GOT3 (cell line): Measurements from ENCODE around the gene WDSUB1.

Experiments
- DNase-seq: peaks from one replicate; lab custom pipeline; 2025; ENCODE audit warnings: mixed read lengths; lab: John Stamatoyannopoulos, UW

WDSUB1 gene

GRCh38 chr2:159224061-159224813 is 62.3 kb downstream of the WDSUB1 start:
- no peak for DNase-seq

- DNase-seq = no peak
Observed at GRCh38 chr2:159219394-159219998, 67.0 kb downstream of the WDSUB1 start.

DNA sequence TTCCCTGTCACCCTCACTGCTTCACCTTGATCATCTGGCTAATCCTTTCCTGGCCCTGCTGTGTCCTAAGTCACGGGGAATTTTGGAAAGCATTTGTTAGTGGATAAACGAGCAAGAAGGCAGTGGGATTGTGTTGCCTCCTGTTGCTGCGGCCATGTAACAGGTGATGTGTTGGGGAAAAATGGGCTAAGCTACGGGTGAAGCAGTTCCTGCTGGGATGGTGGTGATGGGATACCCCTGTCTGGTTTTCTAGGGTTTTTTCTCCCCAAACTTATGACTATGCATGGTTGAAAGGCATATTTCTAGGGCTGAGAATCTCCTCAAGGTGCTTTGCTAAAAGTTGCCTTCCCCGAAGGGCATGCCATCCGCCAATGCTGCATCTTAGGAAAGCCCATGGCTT is 68.1 kb downstream of the WDSUB1 start:
- DNase-seq = no peak

- no peak for DNase-seq
Observed at GRCh38 chr2:159217676-159218075, 68.8 kb downstream of the WDSUB1 start.

DNA sequence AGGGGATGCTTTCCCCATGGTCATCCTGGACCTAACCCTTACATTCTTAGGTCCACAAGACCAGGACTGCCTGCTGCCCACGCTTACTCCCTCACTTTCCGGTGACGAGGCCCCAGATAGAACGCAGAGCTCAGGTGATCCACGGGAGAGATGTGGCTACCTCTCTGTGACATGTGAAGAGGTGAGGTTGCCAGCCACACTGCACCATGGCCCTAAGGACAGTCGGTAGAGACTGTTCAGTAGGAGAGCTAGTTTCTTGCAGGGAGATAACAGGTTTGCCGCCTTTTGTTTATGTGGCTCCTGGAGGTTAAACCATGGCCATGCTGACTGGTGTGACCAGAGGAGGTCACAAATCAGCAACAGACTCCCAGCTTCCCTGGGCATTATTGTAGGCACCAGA is 71.4 kb downstream of the WDSUB1 start:
- no peak for DNase-seq

DNA sequence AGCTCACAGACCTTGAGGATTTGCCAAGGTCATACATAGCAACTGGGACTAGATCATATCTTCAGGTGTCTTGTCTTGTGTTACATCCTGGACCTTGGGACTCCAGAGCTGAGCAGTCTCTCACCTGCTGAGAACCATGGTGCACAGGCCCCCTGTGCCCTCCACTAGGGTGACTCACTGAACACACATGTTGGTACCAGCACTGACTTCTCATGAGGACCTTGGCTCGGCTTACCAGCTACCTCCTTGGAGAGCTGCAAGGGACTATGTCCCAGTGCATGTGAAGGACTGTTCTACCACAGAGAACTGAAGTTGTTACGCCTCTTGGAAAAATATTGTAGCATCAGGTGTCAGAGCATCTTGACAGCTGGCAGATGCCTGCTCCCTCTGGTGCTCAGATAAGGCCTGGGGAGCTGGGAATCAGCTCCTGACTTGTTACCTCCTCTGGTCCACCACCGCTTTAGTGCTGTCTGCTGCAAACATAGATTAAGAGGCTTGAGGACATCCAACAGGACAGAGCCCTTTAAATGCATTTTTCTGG is 72.1 kb downstream of the WDSUB1 start:
- no peak for DNase-seq

DNA sequence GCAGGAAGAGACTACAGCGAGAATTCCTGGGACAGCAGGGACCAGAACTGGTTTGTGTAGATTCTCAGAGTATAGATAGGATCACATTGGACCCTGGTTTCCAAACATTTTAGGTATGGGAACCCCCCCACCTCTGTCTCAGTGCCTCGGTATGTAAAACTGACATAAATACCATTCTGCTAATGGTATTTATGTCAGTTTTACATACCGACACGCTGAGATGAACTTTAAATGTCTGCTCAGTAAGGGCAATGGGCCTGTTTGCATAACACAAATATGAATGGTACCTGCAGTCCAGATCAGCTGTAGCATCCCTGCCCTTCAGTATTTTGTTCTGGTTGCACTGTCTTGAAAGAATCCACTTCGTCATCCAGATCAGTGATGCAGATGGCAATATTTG is 73.2 kb downstream of the WDSUB1 start:
- no peak for DNase-seq

DNA sequence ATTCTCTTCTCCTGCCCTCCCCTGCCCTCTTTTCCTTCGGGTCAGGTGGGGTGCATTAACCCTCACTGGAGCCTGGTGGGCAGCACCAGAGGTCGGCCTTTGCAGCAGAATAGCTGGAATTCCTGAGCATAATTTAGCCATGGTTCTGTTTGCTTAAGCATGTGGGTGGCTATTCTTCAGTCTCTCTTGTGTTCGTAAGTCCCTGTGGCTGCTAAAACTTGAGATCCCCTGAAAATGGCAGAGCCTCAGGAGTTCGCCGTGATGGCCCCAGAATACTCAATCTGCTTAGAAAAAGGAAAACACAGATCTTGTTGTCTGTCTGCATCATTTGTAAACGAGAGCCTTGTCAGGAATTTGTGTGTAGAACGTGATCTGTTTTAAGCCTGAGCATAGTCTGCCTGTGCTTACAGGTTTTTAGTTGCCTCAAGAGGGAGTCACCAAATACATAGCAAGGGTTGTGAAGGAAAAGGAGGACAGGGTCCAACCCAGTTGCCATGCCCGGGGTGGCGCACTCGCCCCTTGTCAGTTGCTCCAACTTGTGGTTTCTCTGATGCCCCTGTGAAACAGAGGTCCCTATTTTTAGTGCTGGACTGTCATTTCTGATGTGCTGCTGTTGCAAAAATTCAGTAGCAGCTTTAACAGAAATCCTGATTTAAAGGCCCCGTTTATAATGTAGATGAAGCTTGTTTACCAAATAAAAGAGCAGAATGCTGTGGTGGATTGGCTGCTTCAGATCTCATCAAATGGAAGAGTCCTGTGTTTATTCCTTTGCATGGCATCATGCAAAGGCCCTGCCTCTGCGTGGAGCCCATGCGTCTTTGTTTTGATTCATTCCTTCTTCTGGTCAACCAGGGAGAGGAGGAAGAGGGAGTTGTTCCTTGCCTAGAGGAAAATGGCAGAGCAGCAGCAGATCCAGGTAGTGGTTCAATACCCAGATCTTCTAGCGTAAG is 74.8 kb downstream of the WDSUB1 start:
- DNase-seq = no peak

DNA sequence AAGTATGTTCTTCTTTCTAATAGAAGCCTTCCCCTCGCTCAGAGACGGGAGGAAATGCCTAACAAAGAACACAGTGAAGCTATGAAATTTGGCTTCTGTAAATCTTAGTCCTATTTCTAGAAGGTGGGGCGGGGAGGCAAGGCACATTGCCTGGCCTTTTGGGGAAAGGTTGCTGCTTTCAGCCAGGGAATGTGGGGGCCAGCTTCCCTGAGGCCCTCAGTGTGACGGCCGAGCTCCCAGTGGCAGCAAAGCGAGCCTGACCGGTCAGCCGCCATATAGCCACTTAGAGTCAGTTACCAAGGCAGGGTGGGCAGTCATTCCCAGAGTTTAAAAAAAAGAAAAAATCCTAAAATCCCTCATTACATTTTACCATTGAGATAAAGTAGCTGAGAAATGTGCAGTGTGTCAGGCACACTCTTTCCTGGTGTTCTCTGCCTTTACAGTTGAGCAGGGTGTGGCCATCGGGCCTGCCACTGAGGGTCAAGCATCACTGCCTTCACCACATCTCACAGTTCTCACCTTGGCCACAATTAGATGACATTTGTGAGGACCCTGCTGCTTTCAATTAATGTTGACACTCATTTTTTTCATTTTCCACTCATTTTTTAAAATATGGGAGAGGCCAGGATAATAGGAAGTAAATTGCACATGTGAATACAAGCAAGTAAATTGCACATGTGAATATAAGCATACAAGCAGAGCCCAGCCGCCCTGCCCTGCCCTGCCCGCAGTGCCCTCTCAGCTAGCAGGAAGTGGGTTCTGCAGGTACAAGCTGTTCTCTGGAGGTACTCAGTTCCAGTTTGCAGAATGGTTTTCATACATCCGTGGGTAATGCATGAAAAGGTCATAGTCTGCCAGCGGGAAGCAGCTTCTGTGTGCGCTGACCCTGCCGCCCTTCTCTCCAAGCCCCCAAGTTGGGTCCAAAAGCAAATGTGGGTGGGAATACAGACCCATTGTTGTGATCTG is 76.9 kb downstream of the WDSUB1 start:
- DNase-seq = no peak

DNA sequence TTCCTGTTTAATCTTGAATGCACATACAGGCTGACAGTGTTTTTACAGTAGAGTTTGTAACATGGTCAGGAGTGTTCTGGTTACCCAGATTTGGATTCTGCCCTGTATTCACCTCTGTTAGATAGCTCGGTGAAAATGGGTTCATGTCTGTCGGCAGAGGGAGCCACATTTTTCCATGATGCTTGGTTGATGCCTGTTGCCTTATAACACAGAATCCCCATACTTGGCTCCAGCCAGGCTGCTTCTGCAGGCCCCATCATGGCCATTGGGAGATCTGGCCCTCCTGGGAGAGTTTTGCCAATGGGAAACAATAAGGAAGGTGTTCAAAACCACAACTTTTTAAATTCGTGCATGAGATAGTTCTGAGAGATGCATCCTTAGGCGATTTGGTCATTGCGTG is 78.1 kb downstream of the WDSUB1 start:
- DNase-seq = no peak

GRCh38 chr2:159206736-159207380 is 79.6 kb downstream of the WDSUB1 start:
- no peak for DNase-seq

GRCh38 chr2:159204381-159205144 is 81.9 kb downstream of the WDSUB1 start:
- no peak for DNase-seq

DNA sequence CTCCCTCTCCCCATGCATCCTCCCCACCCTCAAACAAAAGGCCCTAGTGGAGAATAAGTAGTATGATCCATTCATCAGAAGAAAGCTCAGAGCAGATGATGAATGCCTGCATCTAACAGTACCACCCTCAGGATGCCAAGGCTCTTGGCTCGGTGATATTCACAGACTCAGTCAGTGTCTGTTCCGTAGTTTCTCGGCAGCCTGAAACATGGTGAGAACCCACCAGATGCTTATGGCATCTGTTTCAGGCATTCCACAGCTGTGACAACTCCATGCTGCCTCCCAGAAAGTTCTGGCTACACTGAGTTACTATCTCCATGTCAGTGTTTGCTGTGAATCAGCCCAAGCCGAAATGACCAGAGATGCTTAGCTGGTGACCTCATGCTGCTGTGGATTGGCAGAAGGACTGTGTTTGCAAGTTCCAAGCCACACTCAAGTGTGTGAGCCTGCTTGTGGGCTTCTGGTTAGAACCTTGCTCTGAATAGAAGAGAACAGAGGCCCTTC is 83.9 kb downstream of the WDSUB1 start:
- DNase-seq = peak; percentile 66

GRCh38 chr2:159201360-159202063 is 85.0 kb downstream of the WDSUB1 start:
- no peak for DNase-seq

DNA sequence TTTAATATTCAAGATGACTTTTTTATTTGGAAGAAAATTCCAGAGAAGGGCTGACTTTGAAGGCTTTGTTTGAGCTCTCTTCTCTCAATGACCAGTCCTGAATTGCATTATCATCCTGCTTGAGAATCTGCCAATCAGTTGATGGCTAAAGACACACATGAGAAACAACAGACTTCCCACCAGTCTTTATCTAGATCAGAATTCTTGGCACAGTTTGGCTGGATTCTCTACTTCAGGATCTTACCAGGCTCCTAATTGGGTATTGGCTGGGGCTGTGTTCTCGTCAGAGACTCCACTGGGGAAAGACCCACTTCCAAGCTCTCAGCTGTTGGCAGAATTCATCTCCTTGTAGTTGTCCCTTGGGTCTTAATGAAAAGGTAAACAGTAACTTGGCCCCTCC is 86.0 kb downstream of the WDSUB1 start:
- no peak for DNase-seq

DNA sequence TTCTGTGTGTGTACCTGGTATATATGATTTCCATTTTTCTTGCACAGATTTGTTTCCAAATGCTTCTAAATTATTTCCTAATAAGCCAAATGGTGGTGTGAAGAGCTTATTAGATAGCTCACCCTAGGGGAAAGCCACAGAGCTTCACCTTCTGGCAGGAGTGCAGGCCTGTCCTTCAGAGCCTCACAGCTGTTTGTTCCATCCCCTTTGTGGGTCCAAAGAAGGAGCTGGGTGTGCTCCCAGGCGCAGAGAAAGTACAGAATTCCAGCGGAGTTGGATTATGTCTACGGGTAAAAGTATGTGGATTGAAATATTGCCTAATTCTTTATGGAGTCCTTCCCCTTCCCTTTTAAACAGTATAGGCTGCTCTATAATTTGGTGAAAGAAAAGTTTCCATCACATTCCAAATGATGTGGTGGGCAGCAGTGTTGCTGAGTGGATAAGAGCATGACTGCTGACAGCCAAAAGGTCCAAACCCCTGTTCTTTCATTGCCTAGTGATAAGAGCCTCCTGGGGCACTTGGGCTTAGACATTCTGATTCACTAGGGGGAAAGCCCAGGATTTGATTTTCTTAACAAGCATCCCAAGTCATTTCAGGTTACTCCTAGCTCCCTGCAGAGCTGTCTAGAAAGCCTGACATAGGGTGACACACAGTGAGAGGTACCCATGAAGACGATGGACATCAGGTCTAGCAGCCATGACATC is 86.6 kb downstream of the WDSUB1 start:
- DNase-seq = no peak

DNA sequence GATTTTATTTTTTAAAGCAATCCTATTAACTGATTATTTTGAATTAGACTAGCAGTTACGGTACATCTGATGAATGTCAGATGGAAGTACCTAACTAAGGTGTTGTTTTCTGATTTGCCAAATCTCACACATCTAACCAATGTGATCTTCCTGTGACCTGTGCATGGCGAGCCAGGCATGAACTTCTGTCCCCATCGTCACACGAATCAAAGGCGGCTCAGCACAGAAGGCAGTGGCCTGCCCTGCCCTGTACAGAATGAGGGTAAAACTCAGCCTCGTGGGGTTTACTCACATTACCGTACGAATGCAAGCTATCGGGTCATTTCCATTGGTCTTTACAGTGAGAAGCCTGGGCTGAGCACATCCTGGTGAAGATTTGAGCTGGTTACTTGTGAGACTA is 87.3 kb downstream of the WDSUB1 start:
- DNase-seq = no peak

GRCh38 chr2:159196393-159196925 is 90.0 kb downstream of the WDSUB1 start:
- no peak for DNase-seq
